Endometrium (tissue), 2 donors: ENCODE results near the gene ALKBH3.

ENCODE experiments used
- FAIRE-seq: peaks from 2 replicates; lab custom pipeline; 2012; peaks lifted over from hg19 to GRCh38; lab: Jason Lieb, UNC
- donor health status: control.
- donor health status: control.

ALKBH3 gene

DNA sequence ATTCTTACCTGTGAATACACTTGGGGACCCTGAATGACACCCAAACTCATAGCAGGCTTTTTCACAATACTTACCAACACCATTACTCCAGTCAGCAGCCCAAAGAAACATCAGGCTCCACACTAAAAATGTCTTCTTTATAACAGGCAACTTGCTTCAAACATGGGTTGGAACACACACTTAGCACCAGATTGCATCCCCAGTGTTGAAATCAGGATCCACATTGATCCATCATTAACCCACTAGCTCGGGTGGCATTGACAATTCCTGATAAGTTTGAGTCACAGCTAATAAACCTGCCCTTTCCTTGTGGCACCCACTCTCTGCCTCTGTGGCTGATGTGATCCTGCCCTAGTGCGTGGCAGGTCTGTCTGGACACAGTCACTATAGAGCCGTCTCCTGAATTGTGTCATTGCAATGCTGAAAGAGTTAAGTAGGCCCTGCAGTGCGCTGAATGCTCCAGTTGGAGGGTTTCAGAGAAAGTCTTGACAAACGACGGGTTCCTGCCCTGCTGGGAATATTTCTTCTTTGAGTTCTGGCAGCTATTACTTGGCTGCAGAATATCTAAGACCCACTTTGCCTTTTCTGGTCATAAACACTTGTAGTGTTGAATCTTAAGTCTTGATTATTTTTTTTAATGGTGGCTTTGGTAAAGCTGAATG lies 42.2 kb downstream of the ALKBH3 start:
- no peak for FAIRE-seq

DNA sequence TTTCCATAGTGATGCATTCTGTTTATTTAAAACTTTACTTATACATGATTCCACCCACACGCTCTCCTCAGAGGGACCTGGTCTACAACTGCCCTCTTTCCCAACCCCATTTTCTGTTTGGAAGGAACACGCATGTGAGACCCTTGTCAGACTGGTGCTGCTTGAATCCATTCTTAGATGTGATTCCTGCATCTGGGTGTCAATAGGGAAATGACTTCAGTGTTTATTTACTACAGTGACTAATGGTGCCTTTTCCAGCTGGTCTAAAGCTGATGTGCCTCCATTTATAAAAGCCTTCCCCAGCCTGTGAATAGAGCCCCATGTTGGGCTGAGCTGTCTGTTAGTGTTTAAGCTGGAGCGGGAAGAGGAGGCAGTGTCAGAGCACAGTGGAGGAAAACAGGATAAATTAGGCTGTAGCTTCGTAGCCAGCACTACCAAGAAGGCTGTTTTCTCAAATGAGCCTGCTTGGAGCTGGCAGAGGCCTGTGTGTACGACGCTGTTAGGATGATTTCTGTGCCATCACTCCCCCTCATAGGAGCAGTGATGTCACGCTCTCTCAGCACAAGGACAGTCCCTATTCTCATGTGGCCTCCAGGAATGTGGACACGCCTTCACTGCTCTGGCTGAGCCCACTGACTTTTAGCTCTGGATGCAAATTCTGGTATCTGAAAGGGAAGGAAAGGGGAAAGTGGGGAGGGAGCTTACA lies 42.9 kb downstream of the ALKBH3 start:
- no peak for FAIRE-seq

DNA sequence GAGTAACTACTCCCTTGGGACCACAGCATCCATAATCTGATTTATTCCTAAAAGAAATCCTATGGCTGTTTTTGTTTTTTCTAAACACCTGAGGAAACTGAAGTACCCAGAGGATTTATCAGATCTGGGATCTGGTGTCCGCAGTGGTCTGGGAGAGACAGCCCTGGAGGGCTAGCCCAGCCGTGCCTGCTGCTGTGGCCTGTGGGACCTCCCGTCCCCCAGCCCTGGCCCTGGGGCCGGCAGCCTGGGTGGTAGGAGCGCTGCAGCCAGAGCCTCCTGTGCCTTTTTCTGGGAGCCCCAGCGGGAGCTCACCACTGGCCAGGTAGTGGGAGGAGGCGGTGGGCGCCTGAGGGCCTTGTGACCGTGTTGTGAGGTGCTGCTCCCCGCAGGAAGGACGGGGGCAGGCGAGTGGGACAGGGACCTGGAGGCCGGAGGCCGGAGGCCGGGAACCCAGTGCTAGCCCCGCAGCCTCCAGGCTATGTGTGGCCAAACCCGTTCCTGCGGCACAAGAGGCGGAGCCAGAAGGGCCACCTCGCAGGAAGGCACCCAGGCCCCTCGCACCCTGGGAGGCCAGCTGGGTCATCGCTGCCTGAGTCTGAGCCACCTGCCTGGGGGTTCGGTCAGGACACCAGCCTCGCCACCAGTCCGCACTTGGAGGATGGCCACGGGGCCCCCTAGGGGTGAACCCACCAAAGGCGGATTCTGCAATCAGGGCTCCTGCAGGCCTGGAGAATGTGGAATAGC lies 43.7 kb downstream of the ALKBH3 start:
- no peak for FAIRE-seq

DNA sequence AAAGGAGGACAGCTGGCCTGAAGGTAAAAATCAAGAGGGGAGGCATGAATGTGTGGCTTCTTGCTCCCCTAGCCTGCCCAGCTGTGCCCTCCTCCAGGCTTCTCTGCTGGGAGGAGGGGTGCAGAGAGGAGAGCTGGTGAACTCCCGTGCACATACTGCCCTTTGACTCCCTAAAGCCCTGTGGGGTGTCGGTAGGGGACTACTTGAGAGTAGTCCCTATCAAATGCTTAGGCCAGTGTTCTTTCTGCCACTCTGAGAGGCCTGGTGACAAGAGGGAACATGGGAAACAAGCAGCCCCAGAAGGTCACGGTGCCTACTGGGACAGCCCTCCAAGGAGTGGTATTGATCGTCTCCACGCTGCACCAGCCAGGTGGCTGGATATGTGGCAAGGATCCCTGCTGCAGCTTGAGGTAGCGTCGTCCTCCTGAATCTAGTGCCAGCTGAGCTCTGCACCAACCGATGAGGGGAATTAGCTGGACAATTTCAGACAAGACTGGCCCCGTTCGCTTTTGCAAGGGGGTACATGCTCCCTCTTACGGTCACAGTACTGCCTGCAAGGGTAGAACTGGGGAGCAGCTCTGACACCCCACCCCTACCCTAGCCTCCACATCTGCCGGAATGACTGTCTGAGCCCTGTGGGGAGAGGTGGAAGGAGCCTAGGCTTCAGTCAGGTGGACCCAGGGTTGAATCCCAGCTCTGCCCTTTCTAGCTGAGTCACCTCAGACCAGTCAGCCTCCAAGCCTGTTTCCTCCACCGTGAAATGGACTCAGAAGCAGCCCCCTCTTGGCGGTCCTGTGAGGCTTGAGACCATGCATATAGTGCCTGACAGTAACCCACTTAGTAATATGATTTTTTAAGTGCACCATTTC lies 44.7 kb downstream of the ALKBH3 start:
- FAIRE-seq = no peak

DNA sequence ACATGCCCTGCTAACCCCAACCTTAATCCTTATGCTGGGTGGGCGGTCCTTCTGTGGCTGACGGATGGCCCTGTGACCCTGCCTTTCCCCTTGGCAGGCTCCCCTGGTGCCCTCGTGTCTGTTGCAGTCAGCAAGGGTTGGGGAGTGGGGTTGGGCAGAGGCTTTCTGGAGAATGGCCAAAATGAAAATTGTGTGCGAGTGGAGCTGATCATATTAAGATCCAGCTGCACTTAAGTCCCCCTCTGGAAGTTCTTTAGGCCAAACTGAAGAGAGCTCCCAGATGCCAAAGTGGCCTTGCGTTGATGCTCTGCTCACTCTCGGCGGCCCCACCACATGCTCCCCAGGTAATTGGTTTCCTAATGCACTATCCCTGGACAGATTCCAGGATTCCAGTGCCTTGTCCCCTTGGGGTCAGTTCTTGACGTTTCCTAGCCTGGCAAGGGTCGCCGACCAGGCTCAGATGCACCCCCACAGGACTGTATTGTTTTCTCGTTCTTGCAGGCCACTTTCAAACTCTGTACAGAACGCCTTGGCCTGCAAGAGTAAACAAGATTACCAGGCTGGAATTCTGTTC lies 45.4 kb downstream of the ALKBH3 start:
- FAIRE-seq = no peak

DNA sequence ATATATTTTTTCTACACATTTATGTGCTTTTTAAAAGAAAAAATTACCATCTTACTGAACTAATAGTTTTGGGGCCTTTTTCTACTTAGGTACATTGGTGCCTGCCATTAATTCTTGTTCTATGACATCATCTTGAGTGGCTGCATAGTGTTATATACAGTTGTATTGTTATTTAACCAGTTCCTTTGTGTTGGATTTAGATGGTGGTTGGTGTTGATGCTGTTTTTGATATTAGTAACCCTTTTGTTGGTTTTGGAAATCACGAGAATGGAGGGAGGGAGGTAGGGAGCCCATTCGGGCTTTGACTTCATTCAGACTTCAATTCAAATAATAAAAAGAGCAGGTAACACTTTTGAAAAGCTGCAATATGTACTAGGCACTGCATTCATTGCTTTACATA lies 46.4 kb downstream of the ALKBH3 start:
- no peak for FAIRE-seq

DNA sequence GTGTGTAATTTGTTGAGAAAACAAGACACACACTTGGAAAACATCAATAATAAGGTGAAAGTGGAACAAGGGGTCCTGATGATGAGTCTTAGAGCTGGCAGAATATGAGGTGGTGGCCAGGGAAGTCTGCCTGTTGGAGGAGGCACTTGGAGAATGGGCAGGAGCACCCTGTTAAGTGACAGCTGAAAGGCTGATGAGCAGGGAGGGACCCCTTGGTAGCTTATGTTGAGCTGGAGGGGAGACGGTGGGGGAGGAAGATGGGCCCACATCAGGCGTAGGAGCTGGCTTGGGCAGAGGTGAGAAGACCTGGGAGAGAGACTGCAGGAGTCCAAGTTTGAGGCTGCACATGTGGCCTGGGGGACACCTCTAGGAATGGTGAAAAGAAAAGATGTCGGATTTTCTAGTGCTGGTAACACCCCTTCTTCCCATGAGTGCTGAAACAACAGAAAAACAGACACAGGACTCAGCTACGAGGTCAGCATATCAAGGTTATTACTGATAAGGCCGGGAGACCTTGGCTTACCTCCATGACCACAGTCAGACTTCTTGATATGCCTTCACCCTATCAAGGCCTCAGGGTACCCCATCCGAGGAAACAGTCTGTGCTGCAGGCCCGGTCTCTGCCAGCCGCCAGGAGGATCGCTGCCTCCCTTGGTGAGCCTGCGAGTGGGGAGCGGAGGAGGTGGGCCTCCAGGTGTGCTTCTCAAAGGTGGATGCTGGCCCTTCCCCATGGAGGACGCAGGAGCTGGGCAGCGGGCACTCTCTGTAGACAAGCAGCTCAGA lies 47.5 kb downstream of the ALKBH3 start:
- FAIRE-seq = no peak

DNA sequence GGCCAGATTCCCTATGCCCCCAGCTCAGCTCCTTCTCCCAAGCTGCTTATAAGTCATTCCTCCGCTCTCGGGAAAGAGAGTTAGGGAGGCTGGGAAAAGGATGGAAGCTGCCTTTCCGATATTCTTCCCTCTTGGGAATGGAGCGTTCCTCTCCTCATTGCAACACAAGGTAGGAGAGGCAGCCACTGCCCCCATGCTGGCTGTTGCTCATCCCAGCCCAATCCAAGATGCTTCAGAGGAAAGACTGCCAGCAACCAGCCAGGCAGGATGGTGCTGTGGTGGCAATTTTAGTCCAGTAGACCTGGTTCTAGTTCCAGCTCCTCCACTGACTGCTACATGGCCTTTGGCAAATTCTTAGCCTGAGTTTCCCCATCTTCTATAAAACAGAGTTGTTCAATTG lies 48.1 kb downstream of the ALKBH3 start:
- FAIRE-seq = no peak

DNA sequence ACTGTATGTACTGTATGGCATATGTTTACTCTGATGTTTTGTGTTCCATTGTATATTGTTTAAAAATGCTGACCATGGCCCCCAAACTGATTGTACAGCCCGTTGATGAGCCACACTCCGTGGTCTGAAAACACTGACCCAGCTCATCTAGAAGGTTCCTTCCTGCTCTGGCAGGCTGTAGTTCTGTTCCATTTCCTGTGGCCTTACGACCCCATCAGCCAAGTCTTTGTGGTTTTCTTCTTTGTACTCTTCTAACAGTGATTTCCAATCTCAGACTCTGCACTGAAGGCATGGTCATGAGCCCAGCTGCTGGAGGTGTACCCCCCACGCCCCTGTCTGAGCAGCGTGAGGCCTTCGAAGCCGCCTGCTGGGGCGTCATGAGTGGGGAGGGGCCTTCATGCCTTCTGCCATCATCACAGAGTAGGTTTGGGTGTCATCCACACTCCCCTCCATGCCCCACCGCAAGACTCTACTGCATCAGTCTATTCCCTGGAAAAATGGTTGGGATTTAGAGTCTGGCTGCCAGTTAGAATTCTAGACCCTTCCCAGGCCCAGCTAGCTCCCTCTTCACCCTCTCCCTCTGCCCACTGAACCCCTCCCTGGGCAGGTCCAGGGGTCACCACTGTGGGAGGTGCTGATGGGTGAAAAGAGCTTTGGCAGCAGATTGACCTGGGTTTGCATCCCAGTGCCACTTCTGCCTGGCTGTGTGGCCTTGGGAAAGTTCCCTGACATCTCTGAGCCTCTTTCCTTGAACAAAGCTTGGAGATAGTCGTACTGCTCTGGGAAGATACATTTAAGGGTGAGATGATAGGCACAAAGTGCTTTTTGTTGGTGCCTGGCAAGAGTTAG lies 50.5 kb downstream of the ALKBH3 start:
- no peak for FAIRE-seq

DNA sequence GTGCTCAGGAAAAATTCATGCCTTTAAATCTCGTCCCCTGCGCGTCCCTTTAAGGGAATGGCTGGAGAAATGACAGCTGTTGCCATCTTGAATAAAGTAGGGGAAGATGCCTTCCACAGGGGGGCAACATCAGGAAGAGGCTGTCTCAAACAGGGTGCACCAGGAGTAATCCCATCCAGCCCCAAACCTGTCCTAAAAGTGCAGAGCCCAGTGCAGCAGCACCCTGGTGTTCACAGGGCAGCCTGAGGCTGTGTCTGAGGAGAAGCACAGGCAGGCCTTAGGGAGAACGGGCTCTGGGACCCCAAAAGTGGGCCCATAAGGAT lies 51.0 kb downstream of the ALKBH3 start:
- FAIRE-seq = no peak

DNA sequence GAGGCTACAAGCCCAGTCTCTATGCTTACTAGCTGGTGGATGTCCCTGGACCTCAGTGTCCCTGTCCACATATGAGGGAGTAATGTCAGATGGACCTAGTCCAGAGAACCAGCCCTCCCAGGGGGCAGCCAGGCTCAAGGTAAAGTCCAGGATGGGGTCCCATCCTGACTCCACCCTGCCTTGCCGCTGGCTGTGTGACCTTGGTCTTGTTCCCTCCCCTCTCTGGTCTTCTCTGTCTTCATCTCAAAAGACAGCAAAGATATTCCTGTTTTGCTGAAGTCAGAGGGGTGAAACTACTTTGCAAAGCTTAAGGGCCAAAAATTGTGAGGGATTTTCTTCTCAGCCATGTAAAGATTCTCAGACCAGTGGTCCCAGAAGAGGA lies 52.6 kb downstream of the ALKBH3 start:
- no peak for FAIRE-seq

DNA sequence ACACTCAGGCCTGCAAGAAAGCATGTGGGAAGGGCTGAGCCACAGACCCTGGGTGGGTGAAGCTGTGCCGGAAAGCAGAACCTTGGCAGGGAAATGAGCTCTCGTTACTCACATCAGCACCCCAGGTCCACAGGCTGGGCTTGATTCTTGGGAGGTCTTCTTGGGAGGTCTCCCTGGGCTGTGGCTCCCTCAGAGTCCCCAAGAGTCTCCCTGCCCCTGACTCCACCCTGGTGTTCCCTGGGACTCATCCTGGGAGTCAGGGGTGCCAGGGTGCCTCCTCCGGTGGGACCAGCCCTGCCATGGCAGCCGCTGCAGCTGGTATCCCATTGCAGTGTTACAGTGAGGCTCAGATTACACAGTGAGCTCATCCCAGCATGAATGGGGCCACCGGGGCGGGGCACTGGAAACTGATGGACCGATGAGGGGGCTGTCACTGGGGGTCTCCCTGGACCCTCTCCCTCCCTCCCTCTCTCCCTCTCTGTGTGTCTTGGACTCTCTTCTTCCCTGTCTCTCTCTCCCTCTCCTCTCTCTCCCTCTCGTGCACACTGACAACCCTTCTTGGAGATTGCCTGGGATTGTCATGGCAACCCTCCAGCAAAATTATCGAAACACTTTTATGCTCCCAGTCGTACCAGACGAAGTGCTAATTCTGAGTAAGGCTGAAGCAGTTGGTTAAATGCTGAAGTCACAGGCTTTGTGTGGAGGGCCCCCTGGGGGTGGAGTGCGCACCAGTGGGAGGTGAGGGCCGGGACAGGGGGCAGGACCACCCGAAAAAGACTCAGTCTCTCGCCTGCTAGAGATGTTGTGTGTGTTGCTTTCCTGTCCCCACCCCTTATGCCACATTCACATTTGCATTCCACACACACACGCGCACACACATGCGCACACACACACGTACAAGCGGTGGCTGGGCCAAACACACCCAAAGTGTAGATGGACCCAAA lies 53.2 kb downstream of the ALKBH3 start:
- FAIRE-seq = no peak

DNA sequence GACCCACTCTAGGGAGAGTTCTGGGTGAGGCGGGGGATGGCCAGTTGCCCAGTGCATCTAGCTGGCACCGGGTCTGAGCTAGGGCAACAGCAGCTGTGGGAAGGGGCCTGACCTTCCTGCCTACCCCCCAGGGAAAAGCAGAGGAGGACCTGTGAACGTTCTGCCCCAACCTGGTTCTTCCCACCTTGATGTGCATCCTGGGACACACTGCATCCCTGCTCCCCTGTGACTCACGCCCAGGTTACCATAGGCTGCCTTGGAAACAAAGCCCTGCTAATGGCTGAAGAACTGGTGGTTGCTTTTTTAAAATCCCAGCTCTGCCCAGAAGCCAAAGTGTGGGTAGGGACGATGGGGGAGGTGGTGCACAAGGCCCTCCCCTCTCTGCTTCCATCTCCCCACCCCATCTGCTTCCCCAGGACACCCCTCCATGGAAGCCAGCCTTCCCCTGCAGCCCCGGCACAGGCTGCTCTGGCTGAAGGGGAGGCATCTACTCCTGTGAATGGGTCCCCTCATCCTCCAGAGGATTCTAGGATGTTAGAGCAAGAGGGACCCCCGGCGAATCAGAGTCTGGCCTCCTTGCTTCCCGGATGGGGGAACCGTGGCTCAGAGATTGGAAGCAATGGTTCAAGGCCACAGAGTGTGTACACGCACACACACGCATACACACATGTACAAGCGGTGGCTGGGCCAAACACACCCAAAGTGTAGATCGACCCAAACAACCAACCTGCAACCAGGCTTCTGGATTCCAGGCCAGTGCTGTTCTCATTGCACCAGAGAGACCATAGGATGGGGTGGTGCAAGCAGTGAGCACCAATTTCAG lies 54.2 kb downstream of the ALKBH3 start:
- no peak for FAIRE-seq

DNA sequence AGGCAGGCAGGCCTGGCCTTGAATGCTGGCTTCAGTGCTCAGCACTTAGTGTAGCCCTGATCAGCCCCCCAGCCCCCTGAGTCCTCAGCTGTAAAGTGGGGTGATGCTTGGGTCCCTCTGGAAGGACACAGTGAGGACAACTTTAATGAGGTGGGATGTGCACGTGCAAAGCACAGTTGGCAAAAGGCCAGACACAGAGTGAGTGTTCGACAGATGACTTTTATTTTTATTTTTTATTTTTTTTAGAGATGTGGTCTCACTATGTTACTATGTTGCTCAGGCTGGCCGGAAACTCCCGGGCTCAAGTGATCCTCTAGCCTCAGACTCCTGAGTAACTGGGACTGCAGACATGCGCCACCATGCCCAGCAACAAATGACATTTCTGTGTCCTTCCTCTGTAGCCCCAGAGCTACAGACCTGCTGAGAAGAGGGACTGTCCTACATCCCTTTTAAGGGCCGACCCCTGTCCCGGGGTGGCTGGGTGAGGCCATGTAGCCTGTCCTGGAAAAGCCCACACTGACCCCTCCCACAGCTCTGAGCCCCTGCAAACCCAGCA lies 54.9 kb downstream of the ALKBH3 start:
- no peak for FAIRE-seq

DNA sequence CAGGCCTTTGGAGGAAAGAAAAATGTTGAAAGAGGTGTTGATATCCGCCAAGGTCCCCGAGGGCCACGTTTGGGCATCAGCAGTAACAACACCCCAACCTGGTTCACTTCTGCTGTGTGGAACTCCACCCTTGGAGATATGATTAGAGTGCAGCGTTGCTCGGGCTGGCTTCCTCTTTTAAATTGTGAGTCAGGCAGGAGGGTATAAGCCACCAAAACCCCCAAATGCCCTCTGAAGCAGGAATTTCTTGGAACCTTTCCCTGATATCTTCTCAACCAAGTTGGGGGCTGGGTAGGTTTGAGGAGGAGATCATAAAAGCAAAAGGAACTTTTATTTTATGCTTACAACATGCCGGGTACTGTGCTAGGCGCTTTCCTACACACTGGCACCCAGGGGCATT lies 55.4 kb downstream of the ALKBH3 start:
- no peak for FAIRE-seq

DNA sequence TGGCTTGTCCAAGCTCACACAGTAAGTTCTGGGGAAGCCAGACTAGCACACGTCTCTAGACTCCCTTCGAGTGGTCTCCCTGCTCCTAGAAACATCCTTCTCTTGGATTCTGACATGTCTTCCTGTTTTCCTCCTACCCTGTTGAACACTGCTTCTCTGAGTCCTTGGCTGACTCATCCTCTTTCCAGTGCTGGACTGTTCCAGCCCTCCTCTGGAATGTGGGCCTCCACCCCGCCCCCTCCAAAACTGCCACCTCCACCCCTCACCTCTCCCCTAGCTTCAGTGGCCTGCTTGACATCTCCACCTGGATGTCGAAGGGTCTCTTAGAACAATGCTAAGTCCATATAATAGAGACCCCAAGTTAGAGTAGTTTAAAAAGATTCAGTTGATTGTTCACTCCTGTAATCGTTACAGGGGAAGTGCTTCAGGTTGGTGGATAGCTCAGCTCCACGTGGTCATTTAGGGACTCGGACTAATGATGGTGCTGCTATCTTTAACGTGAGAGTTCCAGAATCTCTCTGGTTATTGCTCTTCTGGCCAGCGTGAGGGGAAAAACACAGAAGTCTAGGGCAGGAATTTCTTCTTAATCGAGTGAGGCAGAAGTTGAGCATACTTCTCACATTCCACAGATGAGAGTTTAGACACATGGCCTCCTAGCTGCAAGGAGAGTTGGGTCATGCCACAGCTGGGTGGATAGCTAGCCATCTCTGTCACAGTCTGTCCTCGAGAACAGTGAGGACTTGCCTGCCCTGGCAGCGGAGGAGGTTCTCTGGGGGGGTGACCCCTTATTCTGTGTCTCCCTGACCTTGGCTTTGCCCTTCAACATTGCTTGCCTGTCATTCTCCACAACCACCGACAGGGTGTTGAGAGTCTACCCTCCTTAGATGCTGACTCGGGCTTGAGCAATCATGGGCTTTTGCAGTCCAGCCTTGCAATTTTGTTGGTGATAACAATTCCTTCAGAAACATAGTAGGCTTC lies 57.1 kb downstream of the ALKBH3 start:
- no peak for FAIRE-seq
